HG03378 (cell line): ENCODE results near the gene IRAK2.
"Not testable (repeated sequence)": the region's sequence is repeated elsewhere in the genome, so short reads cannot be mapped to it uniquely, and the experiment has no call there.

Experiments used
- ATAC-seq: cut with Tn5 transposase; IDR thresholded peaks from one replicate; pipeline ENCODE4 v1.9.1; 2021; ENCODE audit warnings: mild to moderate bottlenecking, moderate library complexity; ENCODE audit not compliant: unreplicated experiment

The IRAK2 gene

GRCh38 chr3:10248984-10249748 lies 84.4 kb downstream of the IRAK2 start:
- no peak for ATAC-seq

DNA sequence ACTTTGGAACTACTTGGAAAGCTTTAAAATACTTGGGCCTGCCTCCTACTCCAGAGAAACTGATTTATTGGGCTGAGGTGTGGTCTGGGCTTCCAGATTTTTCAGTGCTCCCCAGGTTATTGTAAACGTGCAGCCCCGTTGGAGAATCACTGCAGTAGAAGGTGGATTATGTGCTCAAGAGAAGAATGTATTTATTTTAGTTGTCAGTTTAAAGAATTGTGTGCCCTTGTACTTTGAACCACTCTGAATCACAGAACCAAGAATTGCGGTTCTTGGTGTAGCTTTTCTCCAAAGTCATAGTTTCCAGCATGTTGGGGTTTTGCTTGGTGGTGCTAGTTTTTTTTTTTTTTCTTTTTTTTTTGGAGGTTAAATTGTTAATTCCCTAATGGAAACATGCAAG lies 85.1 kb downstream of the IRAK2 start:
- ATAC-seq: no peak

GRCh38 chr3:10251006-10251405 lies 86.3 kb downstream of the IRAK2 start:
- ATAC-seq: no peak

DNA sequence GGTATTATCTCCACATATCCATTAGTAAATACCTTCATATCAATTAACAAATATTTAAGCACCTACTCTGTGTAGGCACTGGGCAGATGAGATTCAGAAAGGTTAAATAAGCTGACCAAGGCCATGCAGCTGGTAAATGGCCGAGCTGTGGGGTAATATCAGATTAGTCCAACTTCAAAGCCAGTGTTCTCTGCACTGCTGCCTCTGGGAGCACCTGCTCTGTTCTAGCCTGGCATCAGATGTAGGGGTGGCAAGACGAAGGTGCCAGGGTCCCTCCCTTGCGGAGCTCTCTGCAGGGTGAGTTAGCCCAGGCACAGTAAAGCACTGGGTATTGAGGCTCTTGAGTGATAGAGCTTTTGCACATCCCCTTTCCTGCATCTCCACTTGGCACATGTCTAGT lies 89.0 kb downstream of the IRAK2 start:
- ATAC-seq: no peak

- no peak for ATAC-seq
These were observed 91.1 kb downstream of the IRAK2 start for GRCh38 chr3:10255835-10256234.

DNA sequence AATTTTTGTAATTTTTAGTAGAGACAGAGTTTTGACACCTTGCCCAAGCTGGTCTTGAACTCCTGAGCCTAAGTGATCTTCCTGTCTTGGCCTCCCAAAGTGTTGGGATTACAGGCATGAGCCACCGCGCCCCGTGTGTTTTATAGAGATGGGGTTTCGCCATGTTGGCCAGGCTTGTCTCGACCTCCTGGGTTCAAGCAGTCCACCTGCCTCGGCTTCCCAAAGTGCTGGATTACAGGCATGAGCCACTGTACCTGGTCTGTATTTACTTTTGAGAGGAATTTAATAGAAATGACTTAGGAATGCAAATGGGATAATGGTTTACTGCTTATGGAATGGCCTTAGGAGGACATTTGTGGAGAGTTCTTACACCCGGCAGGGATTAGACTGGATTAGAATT lies 94.3 kb downstream of the IRAK2 start:
- no peak for ATAC-seq

DNA sequence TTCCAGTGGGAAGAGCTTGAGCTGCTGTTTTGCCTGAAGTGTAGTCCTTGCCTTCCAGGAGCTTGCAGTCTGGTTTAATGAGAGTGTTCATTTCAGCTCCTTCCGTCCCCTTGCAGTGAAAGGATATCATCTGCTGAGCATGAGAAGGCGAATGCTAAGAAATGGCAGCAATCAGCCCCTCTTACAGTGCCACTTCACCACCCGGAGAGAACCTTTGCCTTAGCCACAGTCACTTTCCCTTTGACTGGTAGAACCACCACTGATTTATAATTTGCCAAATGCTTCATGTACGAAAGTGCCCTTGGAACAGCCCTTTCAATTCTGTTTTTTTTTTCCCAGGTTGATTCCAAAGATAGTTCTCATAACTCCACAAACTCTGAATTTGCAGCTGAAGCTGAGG lies 95.1 kb downstream of the IRAK2 start:
- no peak for ATAC-seq

DNA sequence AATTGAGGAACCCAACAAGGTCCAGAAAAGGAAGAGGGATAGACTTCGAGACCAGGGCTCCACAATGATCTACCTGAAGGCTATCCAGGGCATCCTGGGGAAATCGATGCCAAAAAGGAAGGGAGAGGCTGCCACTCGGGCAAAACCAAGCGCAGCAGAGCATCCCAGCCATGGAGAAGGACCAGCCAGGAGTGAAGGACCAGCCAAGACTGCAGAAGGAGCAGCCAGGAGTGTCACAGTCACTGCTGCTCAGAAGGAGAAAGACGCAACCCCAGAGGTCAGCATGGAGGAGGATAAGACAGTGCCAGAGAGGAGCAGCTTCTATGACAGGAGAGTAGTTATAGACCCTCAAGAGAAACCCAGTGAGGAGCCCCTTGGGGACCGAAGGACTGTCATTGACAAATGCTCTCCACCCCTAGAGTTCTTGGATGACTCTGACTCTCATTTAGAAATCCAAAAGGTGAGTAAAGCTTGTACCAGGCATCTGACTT lies 95.5 kb downstream of the IRAK2 start:
- no peak for ATAC-seq

- no peak for ATAC-seq
These were observed 97.3 kb downstream of the IRAK2 start for GRCh38 chr3:10262027-10262426.

GRCh38 chr3:10263646-10264363 lies 99.1 kb downstream of the IRAK2 start:
- ATAC-seq: no peak

DNA sequence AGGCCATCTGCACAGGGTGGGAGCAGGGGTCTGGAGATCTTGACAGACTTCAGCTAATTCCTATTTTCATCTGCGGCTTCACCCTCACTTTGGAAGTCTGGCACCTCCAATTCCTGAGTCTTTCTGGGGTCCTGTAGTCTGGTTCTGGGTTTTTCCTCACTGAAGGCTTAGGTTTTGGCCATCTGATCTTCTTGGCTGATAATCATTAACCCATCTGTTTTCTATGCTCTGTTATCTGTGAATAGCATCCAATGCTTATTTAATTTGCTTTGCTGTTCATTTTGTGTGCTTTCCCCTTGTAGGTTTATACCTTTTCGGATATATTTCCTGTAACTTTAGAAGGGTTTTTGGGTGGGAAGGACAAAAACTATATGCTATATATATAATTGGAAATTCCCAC lies 101.1 kb downstream of the IRAK2 start:
- no peak for ATAC-seq

DNA sequence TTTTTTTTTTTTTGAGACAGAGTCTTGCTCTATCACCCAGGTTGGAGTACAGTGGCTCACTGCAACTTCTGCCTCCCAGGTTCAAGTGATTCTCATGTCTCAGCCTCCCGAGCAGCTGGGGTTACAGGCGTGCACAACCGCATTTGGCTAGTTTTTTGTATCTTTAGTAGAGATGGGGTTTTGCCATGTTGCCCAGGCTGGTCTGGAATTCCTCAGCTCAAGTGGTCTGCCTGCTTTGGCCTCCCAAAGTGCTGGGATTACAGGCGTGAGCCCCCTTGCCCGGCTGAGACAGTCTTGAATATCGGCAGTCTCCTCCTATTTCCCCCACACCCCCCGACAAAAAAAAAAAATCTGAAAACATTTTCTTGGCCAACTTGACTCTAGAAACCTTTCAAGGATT lies 102.2 kb downstream of the IRAK2 start:
- not testable (repeated sequence) for ATAC-seq

GRCh38 chr3:10268116-10268515 lies 103.4 kb downstream of the IRAK2 start:
- no peak for ATAC-seq

DNA sequence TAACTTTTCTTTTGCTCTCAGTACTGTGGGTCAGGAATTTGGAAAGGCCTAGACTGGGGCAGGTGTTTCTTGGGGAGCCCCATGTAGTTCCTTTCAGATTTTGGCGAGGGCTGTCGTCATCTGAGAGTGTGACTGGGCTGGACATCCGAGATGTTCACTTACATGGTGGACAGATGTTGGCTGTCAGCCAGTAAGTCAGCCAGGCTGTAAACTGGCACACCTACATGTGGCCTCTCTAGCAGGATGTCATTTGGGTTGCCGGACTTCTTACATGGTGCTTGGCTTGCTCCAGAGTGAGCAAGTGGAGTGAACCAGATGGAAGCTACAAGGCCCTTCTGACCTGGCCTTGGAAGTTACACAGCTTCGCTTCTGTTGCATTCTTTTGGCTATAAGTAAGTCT lies 104.2 kb downstream of the IRAK2 start:
- ATAC-seq: no peak

GRCh38 chr3:10269443-10269842 lies 104.7 kb downstream of the IRAK2 start:
- ATAC-seq: no peak

- ATAC-seq: not testable (repeated sequence)
These were observed 107.8 kb downstream of the IRAK2 start for GRCh38 chr3:10272476-10272875.

GRCh38 chr3:10272977-10273376 lies 108.3 kb downstream of the IRAK2 start:
- ATAC-seq: no peak

DNA sequence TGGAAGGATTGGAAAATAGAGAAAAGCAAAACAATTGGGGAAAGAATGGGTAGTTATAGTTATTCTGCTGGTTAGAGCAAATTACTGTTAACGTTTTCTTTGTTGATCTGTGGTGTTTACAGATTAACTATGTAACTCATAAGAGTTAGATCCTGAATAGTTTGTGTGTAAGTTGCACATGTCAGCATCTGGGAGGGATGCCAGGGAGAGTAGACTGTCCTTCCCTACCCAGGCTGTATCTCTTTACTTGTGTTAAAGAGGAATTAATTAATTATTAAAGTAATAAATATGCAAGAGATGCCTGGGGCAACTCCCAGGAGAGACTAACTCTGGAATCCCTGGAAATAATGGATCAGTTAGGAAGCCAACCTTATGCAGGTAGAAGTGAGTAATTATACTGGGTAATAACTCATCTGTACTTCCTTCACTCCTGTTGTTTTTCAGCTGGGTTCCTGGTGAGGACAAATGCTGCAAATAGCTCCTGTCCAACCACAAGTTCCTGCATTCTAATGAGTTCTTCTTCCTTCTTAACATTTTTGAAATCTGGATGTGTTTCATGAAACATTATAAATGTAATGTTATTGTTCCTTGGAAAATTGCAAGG lies 109.1 kb downstream of the IRAK2 start:
- ATAC-seq: no peak

DNA sequence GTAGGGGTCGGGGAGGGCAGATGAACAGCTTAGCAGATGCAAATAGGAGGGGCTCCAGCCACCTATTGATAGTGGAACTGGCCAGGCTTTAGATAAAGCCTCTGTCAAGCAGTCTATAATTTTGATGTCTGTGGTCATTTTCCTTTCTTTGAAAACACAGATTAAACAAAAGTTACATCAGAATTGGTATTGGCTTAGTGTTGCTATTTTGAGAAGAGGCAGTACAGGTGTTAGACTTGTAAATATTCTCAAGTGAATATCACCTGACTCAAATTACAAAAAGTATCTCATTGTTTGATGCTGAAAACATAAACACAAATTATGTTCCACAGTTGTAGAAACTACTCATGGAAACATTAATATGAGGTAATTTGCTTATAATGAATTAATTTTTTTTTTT lies 109.9 kb downstream of the IRAK2 start:
- ATAC-seq: no peak

GRCh38 chr3:10277115-10277625 lies 112.5 kb downstream of the IRAK2 start:
- ATAC-seq: no peak

GRCh38 chr3:10278501-10278900 lies 113.8 kb downstream of the IRAK2 start:
- no peak for ATAC-seq
